Upper lobe of left lung (tissue), 4 donors: ENCODE measurements around the gene RGS9.

Experiments
- CTCF ChIP-seq, 6 experiments: fragments of 450-650 bp in 4 of 6; fragments of 200-600 bp in 2 of 6; sonication (generic) in 2 of 6; IDR thresholded peaks; one replicate each; pipeline ENCODE4 v1.5.1; 2016 to 2019; ENCODE audit warnings: antibody characterized with exemption in 6 of 6
- EP300 ChIP-seq, 4 donors: sonication (generic); formaldehyde crosslinking; IDR thresholded peaks; one replicate each; pipeline ENCODE4 v1.5.1; 2017; ENCODE audit warnings: antibody characterized with exemption in 4 of 4, control low read depth in 2 of 4
- POLR2A ChIP-seq, 4 donors: fragments of 450-650 bp; IDR thresholded peaks; one replicate each; pipeline ENCODE4 v1.5.1; 2016 to 2017; ENCODE audit warnings: antibody characterized with exemption in 4 of 4, mild to moderate bottlenecking in 2 of 4
- POLR2AphosphoS5 ChIP-seq, 2 donors: sonication (generic); formaldehyde crosslinking; IDR thresholded peaks; one replicate each; pipeline ENCODE4 v1.5.1; 2017; ENCODE audit warnings: antibody characterized with exemption in 2 of 2

DNA sequence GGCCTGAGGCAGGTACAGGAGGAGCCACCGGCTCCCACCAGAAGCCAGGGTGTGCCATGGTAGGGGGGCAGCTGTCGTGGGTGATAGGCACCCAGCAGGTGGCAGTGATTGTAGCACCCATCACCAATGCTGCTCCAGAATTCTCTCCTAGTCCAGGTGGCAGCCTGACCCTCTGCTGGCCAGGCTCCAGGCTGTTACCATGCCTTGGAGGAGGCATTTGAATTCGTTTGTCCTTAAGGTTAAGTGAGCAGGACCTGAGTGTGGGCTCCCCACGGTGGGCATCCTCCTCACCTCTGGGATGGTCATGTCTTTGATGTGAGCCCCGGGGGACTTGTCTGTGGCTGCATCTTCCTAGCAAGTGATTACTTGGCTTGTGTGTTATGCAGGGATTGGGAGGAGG lies 59.4 kb downstream of the RGS9 start:
- TF ChIP-seq CTCF (IDR thresholded peaks at IDR 0.05) (no peak), POLR2A (IDR thresholded peaks at IDR 0.05) (no peak), POLR2AphosphoS5 (IDR thresholded peaks at IDR 0.05) (no peak), EP300 (IDR thresholded peaks at IDR 0.05) (no peak)
